OCI-LY7 (cell line): Measurements from ENCODE around the gene PIEZO2. TPM values are rescaled to one million over a fixed set of nuclear protein-coding genes. Genes with fewer than 3 reads are reported as not detected.
A peak's percentile ranks its signal among the peaks of the same experiment; 100 is the strongest.

Experiments used
- BruUV-seq: library from RNA; stranded (reverse); fragments of 400-500 nt; replicated peaks from 2 replicates; lab custom pipeline; 2021; lab: Mats Ljungman, UMichigan
- CTCF ChIA-PET: fragments of 300-600 bp; sonication (Branson Sonifier 250); formaldehyde crosslinking; loops from one replicate; lab custom pipeline; 2022; ENCODE audit warnings: antibody characterized with exemption; ENCODE audit not compliant: unreplicated experiment; lab: Charles Lee
- POLR2A ChIA-PET: fragments of 300-600 bp; sonication (Branson Sonifier 250); formaldehyde crosslinking; loops from one replicate; lab custom pipeline; 2022; ENCODE audit warnings: antibody characterized with exemption; lab: Charles Lee
- DNase-seq: peaks from one replicate; pipeline ENCODE4 v3.0.0-alpha.2; 2015; ENCODE audit warnings: low spot score
- H2AFZ ChIP-seq: fragments of 200-600 bp; sonication (generic), shearing (Covaris generic); 2 replicates; pipeline ENCODE4 v1.6.1; 2014; ENCODE audit warnings: mild to moderate bottlenecking, antibody characterized with exemption, low read length, moderate library complexity
- H3K27ac ChIP-seq: fragments of 200-600 bp; sonication (generic); 2 replicates; pipeline ENCODE4 v1.5.1; 2014; ENCODE audit warnings: mixed run types, low read depth, mild to moderate bottlenecking, moderate library complexity, low read length, inconsistent platforms; ENCODE audit not compliant: poor library complexity, severe bottlenecking
- H3K36me3 ChIP-seq: fragments of 200-600 bp; sonication (generic); 2 replicates; pipeline ENCODE4 v1.6.1; 2014; ENCODE audit warnings: mild to moderate bottlenecking, antibody characterized with exemption, low read length, moderate library complexity, mixed read lengths; ENCODE audit not compliant: insufficient read depth
- H3K4me1 ChIP-seq: fragments of 200-600 bp; sonication (generic); 2 replicates; pipeline ENCODE4 v1.5.1; 2014; ENCODE audit warnings: mild to moderate bottlenecking, low read length; ENCODE audit not compliant: insufficient read depth, poor library complexity, severe bottlenecking
- H3K4me2 ChIP-seq: fragments of 200-600 bp; sonication (generic); 2 replicates; pipeline ENCODE4 v1.6.1; 2014; ENCODE audit warnings: mild to moderate bottlenecking, low read length
- H3K4me3 ChIP-seq: fragments of 200-600 bp; sonication (generic); 2 replicates; pipeline ENCODE4 v1.5.1; 2014; ENCODE audit warnings: mild to moderate bottlenecking, low read depth, low read length; ENCODE audit not compliant: poor library complexity, severe bottlenecking
- H3K79me2 ChIP-seq: fragments of 200-600 bp; sonication (generic); 2 replicates; pipeline ENCODE4 v1.6.1; 2016; ENCODE audit warnings: low read depth, mild to moderate bottlenecking, low read length, moderate library complexity, mixed read lengths; ENCODE audit not compliant: insufficient read depth
- H3K9me2 ChIP-seq: fragments of 200-600 bp; sonication (generic); 2 replicates; pipeline ENCODE4 v1.6.1; 2016; ENCODE audit warnings: mild to moderate bottlenecking, low read length, mixed read lengths; ENCODE audit not compliant: insufficient read depth
- H3K9me3 ChIP-seq: fragments of 200-600 bp; sonication (generic); 2 replicates; pipeline ENCODE4 v1.6.1; 2014; ENCODE audit warnings: mild to moderate bottlenecking, mixed run types, low read length, mixed read lengths
- H4K20me1 ChIP-seq: fragments of 200-600 bp; sonication (generic); 2 replicates; pipeline ENCODE4 v1.6.1; 2014; ENCODE audit warnings: mild to moderate bottlenecking, antibody characterized with exemption, low read length, moderate library complexity, mixed read lengths; ENCODE audit not compliant: insufficient read depth
- CTCF ChIP-seq: fragments of 200-600 bp; sonication (generic); conservative IDR thresholded peaks from 2 replicates; pipeline ENCODE4 v1.5.1; 2014; ENCODE audit warnings: mild to moderate bottlenecking, antibody characterized with exemption, low read length, moderate library complexity, mixed read lengths
- EZH2phosphoT487 ChIP-seq: fragments of 200-600 bp; sonication (generic); IDR thresholded peaks from 2 replicates; pipeline ENCODE4 v1.6.1; 2018; ENCODE audit warnings: low read depth, borderline replicate concordance, mild to moderate bottlenecking, mixed run types, antibody characterized with exemption, low read length, moderate library complexity, mixed read lengths
- intact Hi-C: fragments of 100-400 bp; cut with micrococcal nuclease; formaldehyde crosslinking; loops from one replicate; pipeline ENCODE4 v1.10.0; 2022; ENCODE audit not compliant: unreplicated experiment
- total RNA-seq, 2 experiments: library from RNA; depleted of rRNA in 1 of 2; stranded (reverse); fragments of >200 nt in 1 of 2; shearing (Covaris generic) in 1 of 2; gene quantifications; 2 replicates each; pipeline ENCODE4 v1.2.3, GENCODE V29; 2014 to 2022

Gene PIEZO2
- total RNA-seq, 2 experiments from 2014 or later = 0.95 to 3.3 TPM

- H3K27ac ChIP-seq = no peak overlapping the region
- intact Hi-C loops = no loop called here
- H3K36me3 ChIP-seq = no peaks in the 10 kb centered on the region; the same call in 1 of the 2 replicates
- no peak overlapping the region for H2AFZ ChIP-seq
- H3K9me3 ChIP-seq = no peaks in the 10 kb centered on the region; the same call in 1 of the 2 replicates
- no peak overlapping the region for H3K4me2 ChIP-seq
- H4K20me1 ChIP-seq = no peaks in the 10 kb centered on the region
- DNase-seq = no peak
- H3K4me1 ChIP-seq = no peaks in the 10 kb centered on the region
- no peaks in the 10 kb centered on the region for H3K79me2 ChIP-seq
- no peak for TF ChIP-seq CTCF
- ChIA-PET POLR2A (interaction anchor here (1.1 kb wide), 1 partner anchor 11 kb away, joined by 3 read pairs; no protein-coding TSS in a partner anchor), CTCF (no interaction called here)
- BruUV-seq = no TSS peak
- H3K9me2 ChIP-seq = no peaks in the 10 kb centered on the region
- H3K4me3 ChIP-seq = no peak overlapping the region
These were observed 184.2 kb downstream of the PIEZO2 start for GRCh38 chr18:10965119-10965518.

GRCh38 chr18:10953672-10954071 is 195.7 kb downstream of the PIEZO2 start:
- Histone ChIP-seq H3K27ac (peak overlapping the region; percentile 99), H3K4me2 (peak overlapping the region; percentile 68), H3K4me3 (peak overlapping the region; percentile 11), H3K9me3 (no peaks in the 10 kb centered on the region; the same call in 1 of the 2 replicates), H3K79me2 (no peaks in the 10 kb centered on the region), H3K36me3 (no peaks in the 10 kb centered on the region), H2AFZ (peak overlapping the region; percentile 32; the same call in 1 of the 2 replicates), H3K4me1 (peaks cover 79% of the 10 kb centered on the region), H4K20me1 (no peaks in the 10 kb centered on the region), H3K9me2 (no peaks in the 10 kb centered on the region)
- ChIA-PET CTCF (no interaction called here), POLR2A (interaction anchor here (0.8 to 1.3 kb wide), 3 partner anchors 12 to 78 kb away, joined by 3 to 4 read pairs (median 3); no protein-coding TSS in a partner anchor)
- TF ChIP-seq CTCF (0 out of 2 replicates have a peak, but pooled peaks have one; percentile 11), EZH2phosphoT487 (no peak)
- no TSS peak for BruUV-seq
- intact Hi-C loops = loop anchor here (1.0 to 5.0 kb wide), 4 partner anchors 88 to 559 kb away; no protein-coding TSS in a partner anchor
- DNase-seq = peak; percentile 91
